ENCODE data around the gene APP.
"Not testable (repeated sequence)": the region's sequence is repeated elsewhere in the genome, so short reads cannot be mapped to it uniquely, and the experiment has no call there.

The APP gene

GRCh38 chr21:26025536-26026512 is 144.7 kb downstream of the APP start:
- TF ChIP-seq SPI1 (IDR thresholded peaks at IDR 0.05; ENCODE audit: borderline replicate concordance, low read depth) = no peak
- TF ChIP-seq, protein P1, sequence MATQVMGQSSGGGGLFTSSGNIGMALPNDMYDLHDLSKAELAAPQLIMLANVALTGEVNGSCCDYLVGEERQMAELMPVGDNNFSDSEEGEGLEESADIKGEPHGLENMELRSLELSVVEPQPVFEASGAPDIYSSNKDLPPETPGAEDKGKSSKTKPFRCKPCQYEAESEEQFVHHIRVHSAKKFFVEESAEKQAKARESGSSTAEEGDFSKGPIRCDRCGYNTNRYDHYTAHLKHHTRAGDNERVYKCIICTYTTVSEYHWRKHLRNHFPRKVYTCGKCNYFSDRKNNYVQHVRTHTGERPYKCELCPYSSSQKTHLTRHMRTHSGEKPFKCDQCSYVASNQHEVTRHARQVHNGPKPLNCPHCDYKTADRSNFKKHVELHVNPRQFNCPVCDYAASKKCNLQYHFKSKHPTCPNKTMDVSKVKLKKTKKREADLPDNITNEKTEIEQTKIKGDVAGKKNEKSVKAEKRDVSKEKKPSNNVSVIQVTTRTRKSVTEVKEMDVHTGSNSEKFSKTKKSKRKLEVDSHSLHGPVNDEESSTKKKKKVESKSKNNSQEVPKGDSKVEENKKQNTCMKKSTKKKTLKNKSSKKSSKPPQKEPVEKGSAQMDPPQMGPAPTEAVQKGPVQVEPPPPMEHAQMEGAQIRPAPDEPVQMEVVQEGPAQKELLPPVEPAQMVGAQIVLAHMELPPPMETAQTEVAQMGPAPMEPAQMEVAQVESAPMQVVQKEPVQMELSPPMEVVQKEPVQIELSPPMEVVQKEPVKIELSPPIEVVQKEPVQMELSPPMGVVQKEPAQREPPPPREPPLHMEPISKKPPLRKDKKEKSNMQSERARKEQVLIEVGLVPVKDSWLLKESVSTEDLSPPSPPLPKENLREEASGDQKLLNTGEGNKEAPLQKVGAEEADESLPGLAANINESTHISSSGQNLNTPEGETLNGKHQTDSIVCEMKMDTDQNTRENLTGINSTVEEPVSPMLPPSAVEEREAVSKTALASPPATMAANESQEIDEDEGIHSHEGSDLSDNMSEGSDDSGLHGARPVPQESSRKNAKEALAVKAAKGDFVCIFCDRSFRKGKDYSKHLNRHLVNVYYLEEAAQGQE (IDR thresholded peaks at IDR 0.05; ENCODE audit: insufficient replicate concordance, low read depth) = no peak
- TF ChIP-seq, protein P2, sequence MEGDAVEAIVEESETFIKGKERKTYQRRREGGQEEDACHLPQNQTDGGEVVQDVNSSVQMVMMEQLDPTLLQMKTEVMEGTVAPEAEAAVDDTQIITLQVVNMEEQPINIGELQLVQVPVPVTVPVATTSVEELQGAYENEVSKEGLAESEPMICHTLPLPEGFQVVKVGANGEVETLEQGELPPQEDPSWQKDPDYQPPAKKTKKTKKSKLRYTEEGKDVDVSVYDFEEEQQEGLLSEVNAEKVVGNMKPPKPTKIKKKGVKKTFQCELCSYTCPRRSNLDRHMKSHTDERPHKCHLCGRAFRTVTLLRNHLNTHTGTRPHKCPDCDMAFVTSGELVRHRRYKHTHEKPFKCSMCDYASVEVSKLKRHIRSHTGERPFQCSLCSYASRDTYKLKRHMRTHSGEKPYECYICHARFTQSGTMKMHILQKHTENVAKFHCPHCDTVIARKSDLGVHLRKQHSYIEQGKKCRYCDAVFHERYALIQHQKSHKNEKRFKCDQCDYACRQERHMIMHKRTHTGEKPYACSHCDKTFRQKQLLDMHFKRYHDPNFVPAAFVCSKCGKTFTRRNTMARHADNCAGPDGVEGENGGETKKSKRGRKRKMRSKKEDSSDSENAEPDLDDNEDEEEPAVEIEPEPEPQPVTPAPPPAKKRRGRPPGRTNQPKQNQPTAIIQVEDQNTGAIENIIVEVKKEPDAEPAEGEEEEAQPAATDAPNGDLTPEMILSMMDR (IDR thresholded peaks at IDR 0.05; ENCODE audit: insufficient read depth, low read length) = no peak
- TF ChIP-seq GABPA (IDR thresholded peaks at IDR 0.05; ENCODE audit: low read depth) = no peak
- TF ChIP-seq POLR2AphosphoS5 (IDR thresholded peaks at IDR 0.05; ENCODE audit: low read depth) = no peak
- DNase-seq (ENCODE audit: low read depth in 1 of 2, low spot score in 1 of 2) = no peak
- Histone ChIP-seq H3K4me3 (replicated peaks; ENCODE audit: insufficient read depth, low read length) (no peak overlapping the region), H3K27ac (replicated peaks) (no peak overlapping the region), H3K27me3 (ENCODE audit: insufficient read depth, poor library complexity, severe bottlenecking) (no peaks in the 10 kb centered on the region)

DNA sequence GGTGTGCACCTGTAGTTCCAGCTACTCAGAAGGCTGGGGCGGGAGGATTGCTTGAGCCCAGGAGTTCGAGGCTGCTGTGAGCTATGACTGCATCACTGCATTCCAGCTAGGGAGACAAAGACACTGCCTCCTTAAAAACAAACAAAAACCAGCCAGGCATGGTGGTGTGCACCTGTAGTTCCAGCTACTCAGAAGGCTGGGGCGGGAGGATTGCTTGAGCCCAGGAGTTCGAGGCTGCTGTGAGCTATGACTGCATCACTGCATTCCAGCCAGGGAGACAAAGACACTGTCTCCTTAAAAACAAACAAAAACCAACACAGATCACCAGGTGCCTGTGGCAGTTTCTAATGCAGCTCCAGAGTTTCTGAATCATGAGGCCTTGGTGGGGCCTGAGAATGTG is 147.2 kb downstream of the APP start:
- DNase-seq (ENCODE audit: low read depth in 1 of 2, low spot score in 1 of 2); H3K4me3 ChIP-seq (replicated peaks; ENCODE audit: insufficient read depth, low read length); H3K27ac ChIP-seq (replicated peaks); H3K27me3 ChIP-seq (ENCODE audit: insufficient read depth, poor library complexity, severe bottlenecking): not testable (repeated sequence)

DNA sequence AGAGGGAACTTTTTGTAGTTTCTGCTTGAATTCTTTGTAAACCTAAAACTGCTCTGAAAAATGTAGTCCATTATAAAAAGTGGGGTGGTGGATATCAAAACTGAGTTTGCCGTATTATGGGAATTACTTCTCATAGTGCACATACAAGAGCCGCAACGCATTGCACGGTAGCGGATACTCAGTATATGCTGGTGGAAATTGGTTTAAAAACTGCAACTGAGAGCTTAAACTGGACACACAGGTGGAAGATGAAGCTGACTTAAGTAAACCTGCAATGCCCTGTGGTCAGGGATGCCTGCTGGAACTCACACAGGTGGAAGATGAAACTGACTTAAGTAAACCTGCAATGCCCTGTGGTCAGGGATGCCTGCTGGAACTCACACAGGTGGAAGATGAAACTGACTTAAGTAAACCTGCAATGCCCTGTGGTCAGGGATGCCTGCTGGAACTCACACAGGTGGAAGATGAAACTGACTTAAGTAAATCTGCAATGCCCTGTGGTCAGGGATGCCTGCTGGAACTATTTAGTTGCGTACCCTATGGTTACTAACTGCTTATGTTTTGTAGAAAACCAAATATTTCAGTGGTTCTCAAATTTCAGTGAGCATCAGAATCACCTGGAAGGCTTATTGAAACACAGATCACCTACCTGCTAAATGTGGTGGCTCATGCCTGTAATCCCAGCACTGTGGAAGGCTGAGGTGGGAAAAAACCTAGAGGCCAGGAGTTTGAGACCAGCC is 147.8 kb downstream of the APP start:
- not testable (repeated sequence) for H3K4me3 ChIP-seq (replicated peaks; ENCODE audit: insufficient read depth, low read length); H3K27me3 ChIP-seq (ENCODE audit: insufficient read depth, poor library complexity, severe bottlenecking); DNase-seq (ENCODE audit: low read depth in 1 of 2, low spot score in 1 of 2); H3K27ac ChIP-seq (replicated peaks)

DNA sequence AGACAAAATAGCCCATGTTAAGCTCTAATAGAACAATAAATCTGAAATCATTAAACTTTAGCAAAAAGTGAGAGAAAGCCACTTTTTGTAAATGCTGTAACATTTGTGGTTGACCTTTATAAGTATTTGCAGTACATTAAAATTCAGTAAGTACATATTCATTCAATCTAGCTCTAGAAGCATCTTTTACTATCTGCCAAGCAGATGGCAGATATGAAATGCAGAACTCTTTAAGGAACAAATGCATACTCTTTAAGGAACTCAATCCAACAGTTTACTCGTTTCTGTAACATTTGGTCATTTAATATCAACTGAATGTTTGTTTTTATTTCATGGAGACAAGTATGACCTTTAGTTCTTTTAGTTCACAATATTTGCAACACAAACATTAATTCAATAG is 150.1 kb downstream of the APP start:
- Histone ChIP-seq H3K27me3 (ENCODE audit: insufficient read depth, poor library complexity, severe bottlenecking) (no peaks in the 10 kb centered on the region), H3K27ac (replicated peaks) (no peak overlapping the region), H3K4me3 (replicated peaks; ENCODE audit: insufficient read depth, low read length) (no peak overlapping the region)
- TF ChIP-seq SPI1 (IDR thresholded peaks at IDR 0.05; ENCODE audit: borderline replicate concordance, low read depth) (no peak), POLR2AphosphoS5 (IDR thresholded peaks at IDR 0.05; ENCODE audit: low read depth) (no peak), GABPA (IDR thresholded peaks at IDR 0.05; ENCODE audit: low read depth) (no peak)
- TF ChIP-seq, protein P1 (IDR thresholded peaks at IDR 0.05; ENCODE audit: insufficient replicate concordance, low read depth) = no peak
- TF ChIP-seq, protein P2 (IDR thresholded peaks at IDR 0.05; ENCODE audit: insufficient read depth, low read length) = no peak
- DNase-seq (ENCODE audit: low read depth in 1 of 2, low spot score in 1 of 2) = no peak
